GM12892 (cell line): Measurements from ENCODE around the gene ZNF862.

ENCODE experiments used
- DNase-seq: peaks from one replicate; pipeline ENCODE4 v3.0.0; 2011; ENCODE audit not compliant: insufficient read length
- FAIRE-seq: peaks from 2 replicates; lab custom pipeline; 2011; peaks lifted over from hg19 to GRCh38; lab: Jason Lieb, UNC
- POLR2A ChIP-seq: IDR thresholded peaks from 2 replicates; pipeline ENCODE4 v1.6.1; 2011; ENCODE audit warnings: low read depth, low read length, control low read depth
- POLR2AphosphoS5 ChIP-seq: IDR thresholded peaks from 2 replicates; pipeline ENCODE4 v1.6.1; 2011; ENCODE audit warnings: low read depth, low read length, control low read depth
- TAF1 ChIP-seq: IDR thresholded peaks from 2 replicates; pipeline ENCODE4 v1.6.1; 2011; ENCODE audit warnings: low read depth, mild to moderate bottlenecking, control low read depth, low read length, borderline replicate concordance

The ZNF862 gene

DNA sequence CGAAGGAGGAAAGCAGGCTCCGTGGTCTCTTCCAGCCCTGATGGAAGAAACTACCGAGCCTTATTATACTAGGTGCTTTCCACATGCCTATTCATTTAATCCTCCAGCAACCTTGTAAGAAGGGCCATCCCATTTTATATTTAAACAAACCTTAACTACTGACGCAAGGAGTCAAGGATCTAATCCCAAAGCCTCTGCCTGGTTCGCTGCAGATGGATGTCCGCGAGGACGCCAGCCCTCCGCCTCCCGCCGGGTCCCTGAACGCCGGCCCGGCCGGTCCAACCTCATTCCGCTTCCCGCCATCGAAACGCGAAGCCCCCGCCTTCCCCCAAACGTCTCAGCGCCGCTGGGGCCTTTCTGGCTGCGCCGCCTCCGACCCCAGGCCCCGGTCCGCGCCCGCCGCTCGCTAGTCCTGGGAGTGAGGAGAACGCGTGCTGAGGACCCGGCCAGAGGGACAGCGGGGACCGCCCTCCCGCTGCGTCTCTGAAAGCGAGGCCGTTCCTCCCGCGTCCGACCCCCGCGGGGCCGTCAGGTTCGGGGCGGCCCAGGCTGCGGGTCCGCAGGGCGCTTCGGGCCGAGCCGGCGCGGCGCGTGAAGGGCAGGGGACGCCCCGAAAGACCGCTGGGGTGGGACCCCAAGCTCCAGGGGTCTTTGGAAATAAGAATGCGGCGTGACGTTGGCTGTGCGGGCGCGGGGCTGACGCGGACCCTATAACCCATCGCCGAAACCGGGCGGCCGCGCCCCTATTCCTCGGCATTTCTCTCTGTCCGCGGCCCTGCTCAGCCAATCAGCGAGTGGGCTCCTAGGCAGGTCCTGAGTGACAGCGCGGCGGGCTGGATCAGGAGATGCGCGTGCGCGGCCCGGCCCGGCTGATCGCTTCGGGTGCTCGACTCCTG lies 35.1 kb downstream of the ZNF862 start, which contains the start of gene ATP6V0E2:
Gene ATP6V0E2, plus strand, starts transcription at position 896 of the 896 bp plus-strand sequence. CDS start 97 bp downstream, outside the sequence.
- FAIRE-seq (peak; percentile 98), DNase-seq (peak; percentile 99)

GRCh38 chr7:149873970-149874643 lies 35.9 kb downstream of the ZNF862 start:
- FAIRE-seq = peak; percentile 74
- peak; percentile 35; the same call in 1 of the 2 replicates for TF ChIP-seq POLR2A
- no peak for TF ChIP-seq POLR2AphosphoS5
- DNase-seq = no peak

More for the DNA sequence above, 35.1 kb downstream of the ZNF862 start, which contains the start of gene ATP6V0E2:
- TF ChIP-seq POLR2AphosphoS5 = no peak
- no peak for TF ChIP-seq TAF1
- TF ChIP-seq POLR2A = no peak

GRCh38 chr7:149874644-149875028 lies 36.5 kb downstream of the ZNF862 start:
- DNase-seq (no peak), FAIRE-seq (no peak)
- TF ChIP-seq POLR2AphosphoS5 (no peak), TAF1 (no peak), POLR2A (no peak)

- FAIRE-seq = peak; percentile 24
- TF ChIP-seq POLR2AphosphoS5 = no peak
- no peak for TF ChIP-seq POLR2A
- TF ChIP-seq TAF1 = no peak
- DNase-seq = no peak
Observed at GRCh38 chr7:149875396-149875795, 37.2 kb downstream of the ZNF862 start.

GRCh38 chr7:149877890-149878522 lies 39.8 kb downstream of the ZNF862 start:
- TF ChIP-seq POLR2A (no peak), TAF1 (no peak), POLR2AphosphoS5 (no peak)
- FAIRE-seq (no peak), DNase-seq (no peak)

DNA sequence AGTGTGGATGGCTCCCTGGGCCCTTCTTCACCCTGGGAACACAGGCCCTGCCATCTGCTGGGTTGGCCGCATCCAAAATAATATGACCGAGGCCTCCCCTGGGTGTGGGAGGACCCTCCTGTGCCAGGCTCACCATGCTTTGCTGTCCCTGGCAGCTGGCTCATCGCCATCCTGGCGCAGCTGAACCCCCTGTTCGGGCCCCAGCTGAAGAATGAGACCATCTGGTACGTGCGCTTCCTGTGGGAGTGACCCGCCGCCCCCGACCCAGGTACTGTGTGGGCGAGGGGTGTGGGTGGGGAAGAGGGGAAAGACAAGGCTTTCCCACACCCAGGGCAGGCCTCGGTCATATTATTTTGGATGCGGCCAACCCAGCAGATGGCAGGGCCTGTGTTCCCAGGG lies 40.3 kb downstream of the ZNF862 start:
- DNase-seq = no peak
- FAIRE-seq = no peak

DNA sequence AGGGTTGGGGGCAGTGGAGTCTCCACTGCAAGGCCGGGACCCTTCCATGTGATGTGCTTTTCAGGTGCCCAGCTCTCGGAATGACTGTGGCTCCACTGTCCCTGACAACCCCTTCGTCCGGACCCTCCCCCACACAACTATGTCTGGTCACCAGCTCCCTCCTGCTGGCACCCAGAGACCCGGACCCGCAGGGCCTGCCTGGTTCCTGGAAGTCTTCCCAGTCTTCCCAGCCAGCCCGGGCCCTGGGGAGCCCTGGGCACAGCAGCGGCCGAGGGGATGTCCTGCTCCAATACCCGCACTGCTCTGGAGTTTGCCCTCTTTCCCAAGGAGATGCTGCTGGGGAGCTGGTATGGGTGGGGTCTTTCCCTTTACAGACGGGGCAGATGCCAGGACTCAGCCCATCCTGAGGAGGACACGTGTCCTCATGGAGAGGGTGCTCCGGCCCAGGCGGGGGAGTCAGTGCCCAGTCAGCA lies 41.1 kb downstream of the ZNF862 start:
- DNase-seq (peak; percentile 2), FAIRE-seq (no peak)
- TF ChIP-seq POLR2AphosphoS5 = no peak
- TF ChIP-seq POLR2A = no peak
- TF ChIP-seq TAF1 = no peak

More for the DNA sequence above, 40.3 kb downstream of the ZNF862 start:
- TF ChIP-seq POLR2A = no peak

DNA sequence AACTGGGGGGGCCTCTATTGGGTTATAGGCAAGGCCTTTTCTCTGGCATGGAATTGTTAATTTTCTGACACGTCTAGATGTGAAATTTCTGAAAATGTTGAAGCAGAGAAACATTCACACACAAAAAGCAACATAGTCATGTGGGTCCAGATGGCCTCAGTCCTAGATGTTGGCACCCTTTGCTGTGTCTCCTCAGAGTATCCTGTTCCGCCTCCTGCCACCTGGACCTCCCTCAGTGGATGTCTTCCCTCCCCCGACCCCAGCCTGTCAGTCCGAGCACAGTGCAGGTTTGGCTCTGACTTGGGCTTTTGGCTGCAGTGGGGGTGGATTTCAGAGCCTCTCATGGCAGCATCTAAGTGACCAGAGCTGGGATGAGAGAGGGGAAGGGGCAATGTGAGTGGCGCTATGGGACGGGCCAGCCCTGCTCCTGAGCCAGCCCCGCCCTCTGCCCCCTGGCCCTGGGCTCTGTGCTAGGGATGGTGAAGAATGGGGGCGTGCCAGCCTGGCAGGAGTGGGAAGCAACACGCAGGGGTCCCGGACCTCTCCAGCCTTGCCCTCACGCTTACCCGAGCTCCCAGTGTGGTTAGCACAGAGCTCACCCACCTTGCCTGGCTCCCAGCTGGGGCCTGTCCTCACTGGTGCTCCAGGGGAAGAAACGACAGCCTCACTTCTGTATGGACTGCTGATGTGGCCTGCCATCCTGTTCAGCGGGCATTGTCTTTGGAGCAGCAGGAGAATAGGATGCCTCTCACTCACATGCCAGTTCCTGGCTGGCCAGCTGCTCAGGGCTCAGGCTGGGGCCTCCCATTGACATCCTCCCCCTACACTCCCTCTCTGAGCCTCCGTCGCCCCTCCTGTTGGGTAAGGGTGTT lies 41.8 kb downstream of the ZNF862 start:
- DNase-seq (no peak), FAIRE-seq (no peak)
- no peak for TF ChIP-seq POLR2AphosphoS5
- no peak for TF ChIP-seq TAF1
- no peak for TF ChIP-seq POLR2A

- FAIRE-seq (no peak), DNase-seq (no peak)
- TF ChIP-seq POLR2A (no peak), POLR2AphosphoS5 (no peak), TAF1 (no peak)
Observed at GRCh38 chr7:149880638-149881311, 42.6 kb downstream of the ZNF862 start.

DNA sequence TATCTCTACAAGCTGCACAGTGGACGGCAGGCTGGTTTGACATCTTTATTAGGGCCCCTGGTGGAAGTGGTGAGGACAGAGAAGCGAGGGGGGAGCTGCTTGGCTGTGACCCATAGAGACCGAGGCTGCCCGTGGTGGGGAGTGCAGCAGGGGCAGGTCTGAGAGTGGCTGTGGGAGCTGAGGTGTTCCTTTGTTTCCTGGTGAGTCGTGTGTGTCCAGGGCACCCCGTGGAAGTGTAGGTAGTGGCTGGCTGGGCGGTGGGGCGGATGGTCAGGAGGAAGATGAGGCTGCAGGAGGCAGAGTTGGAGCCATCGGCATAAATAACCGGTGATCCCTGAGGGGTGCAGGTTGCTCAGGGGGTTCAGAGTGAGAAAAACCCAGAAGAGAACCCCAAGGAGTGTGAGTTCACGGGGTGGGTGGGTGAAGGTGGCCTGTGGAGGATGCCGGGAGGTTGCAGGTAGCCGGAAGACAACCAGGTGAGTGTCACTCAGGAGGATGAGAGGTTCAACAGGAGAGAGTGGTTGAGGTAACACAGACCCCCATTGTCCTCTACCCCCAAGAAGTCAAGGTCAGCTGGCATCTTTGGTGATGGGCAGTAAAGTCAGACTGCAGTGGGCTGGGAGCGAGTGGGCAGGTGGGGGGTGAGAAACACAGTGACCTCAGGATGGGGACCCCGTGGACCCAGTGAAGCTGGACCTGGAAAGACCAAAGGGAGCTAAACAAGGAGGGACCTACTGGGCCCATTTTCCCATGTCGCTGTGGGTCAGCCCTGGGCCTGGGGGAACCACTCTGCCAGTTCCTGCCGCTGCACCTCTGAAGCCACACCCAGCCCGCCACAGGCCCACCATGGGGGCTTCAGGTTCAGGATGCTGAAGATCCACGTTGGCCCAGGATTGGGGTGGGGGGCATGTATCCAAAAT lies 43.4 kb downstream of the ZNF862 start:
- TF ChIP-seq POLR2AphosphoS5 (no peak), POLR2A (no peak), TAF1 (no peak)
- DNase-seq (no peak), FAIRE-seq (no peak)
